IMR-90 (cell line): ENCODE measurements around the gene SLC25A30. TPM values are rescaled to one million over a fixed set of nuclear protein-coding genes. Genes with fewer than 3 reads are reported as not detected.

Source experiments
- ATAC-seq: fragments of 200-7000 bp; cut with Tn5 transposase; 2 replicates; pipeline ENCODE4 v1.9.1; 2020; ENCODE audit warnings: low read depth, mild to moderate bottlenecking, moderate library complexity
- BruUV-seq: library from RNA; stranded (reverse); fragments of 400-500 nt; replicated peaks from 2 replicates; lab custom pipeline; 2021; lab: Mats Ljungman, UMichigan
- CTCF ChIA-PET: fragments of 300-600 bp; formaldehyde crosslinking; extraction: SDS; loops from one replicate; lab custom pipeline; 2021; ENCODE audit warnings: antibody characterized with exemption; lab: Yijun Ruan, JAX
- POLR2A ChIA-PET: fragments of 300-600 bp; sonication (Branson Sonifier 250); formaldehyde crosslinking; loops from one replicate; lab custom pipeline; 2022; ENCODE audit warnings: antibody characterized with exemption; ENCODE audit not compliant: unreplicated experiment; lab: Charles Lee
- DNase-seq: peaks from one replicate; pipeline ENCODE4 v3.0.0; 2013
- H2AFZ ChIP-seq: replicated peaks from 2 replicates; pipeline ENCODE3; 2013; ENCODE audit warnings: low read length, mild to moderate bottlenecking; ENCODE audit not compliant: poor library complexity
- H2AK5ac ChIP-seq: 2 replicates; pipeline ENCODE4 v1.6.1; 2013; ENCODE audit warnings: low read depth, low read length, inconsistent platforms
- H2AK9ac ChIP-seq: replicated peaks from 2 replicates; pipeline ENCODE3; 2013; ENCODE audit warnings: mild to moderate bottlenecking, low read depth, low read length, moderate library complexity; ENCODE audit not compliant: poor library complexity
- H2BK120ac ChIP-seq: 2 replicates; pipeline ENCODE4 v1.6.1; 2013; ENCODE audit warnings: low read depth, low read length, inconsistent platforms
- H2BK15ac ChIP-seq: 3 replicates; pipeline ENCODE4 v1.6.1; 2013; ENCODE audit warnings: low read depth, low read length, inconsistent platforms
- H2BK20ac ChIP-seq: 2 replicates; pipeline ENCODE4 v1.6.1; 2013; ENCODE audit warnings: low read depth, mild to moderate bottlenecking, inconsistent platforms, low read length, moderate library complexity
- H2BK5ac ChIP-seq: 2 replicates; pipeline ENCODE4 v1.6.1; 2013; ENCODE audit warnings: mild to moderate bottlenecking, low read depth, low read length, inconsistent platforms; ENCODE audit not compliant: poor library complexity, severe bottlenecking
- H3K14ac ChIP-seq: replicated peaks from 2 replicates; pipeline ENCODE4 v1.6.1; 2013; ENCODE audit warnings: low read depth, low read length, inconsistent platforms
- H3K18ac ChIP-seq: 2 replicates; pipeline ENCODE4 v1.6.1; 2013; ENCODE audit warnings: low read depth, low read length, control low read depth
- H3K23ac ChIP-seq: 2 replicates; pipeline ENCODE4 v1.6.1; 2013; ENCODE audit warnings: low read depth, low read length, inconsistent platforms
- H3K27ac ChIP-seq: 2 replicates; pipeline ENCODE4 v1.5.1; 2013; ENCODE audit warnings: mild to moderate bottlenecking, control low read depth, low read length; ENCODE audit not compliant: insufficient read depth
- H3K27me3 ChIP-seq: 2 replicates; pipeline ENCODE4 v1.6.1; 2013; ENCODE audit warnings: low read length; ENCODE audit not compliant: control insufficient read depth, insufficient read depth
- H3K36me3 ChIP-seq: 2 replicates; pipeline ENCODE4 v1.6.1; 2013; ENCODE audit warnings: low read length, mixed read lengths; ENCODE audit not compliant: control insufficient read depth, insufficient read depth
- H3K4ac ChIP-seq: 2 replicates; pipeline ENCODE4 v1.6.1; 2013; ENCODE audit warnings: low read depth, low read length, inconsistent platforms
- H3K4me1 ChIP-seq: 2 replicates; pipeline ENCODE4 v1.6.1; 2013; ENCODE audit warnings: low read length, mixed read lengths; ENCODE audit not compliant: control insufficient read depth, insufficient read depth
- H3K4me2 ChIP-seq: 2 replicates; pipeline ENCODE4 v1.6.1; 2013; ENCODE audit warnings: low read depth, mild to moderate bottlenecking, control low read depth, low read length, moderate library complexity
- H3K4me3 ChIP-seq: 2 replicates; pipeline ENCODE4 v1.5.1; 2013; ENCODE audit warnings: low read depth, mild to moderate bottlenecking, control low read depth, low read length, moderate library complexity; ENCODE audit not compliant: insufficient read depth
- H3K56ac ChIP-seq: 2 replicates; pipeline ENCODE4 v1.6.1; 2013; ENCODE audit warnings: low read length, inconsistent platforms; ENCODE audit not compliant: insufficient read depth; ENCODE audit errors: extremely low read depth
- H3K79me1 ChIP-seq, 2 experiments: 2 replicates each; pipeline ENCODE4 v1.6.1; 2013; ENCODE audit warnings: low read length in 2 of 2, inconsistent platforms in 1 of 2, low read depth in 1 of 2
- H3K9ac ChIP-seq: 2 replicates; pipeline ENCODE4 v1.6.1; 2013; ENCODE audit warnings: low read depth, low read length, control low read depth
- H3K9me1 ChIP-seq: 2 replicates; pipeline ENCODE4 v1.6.1; 2013; ENCODE audit warnings: low read length, inconsistent platforms; ENCODE audit not compliant: insufficient read depth
- H3K9me3 ChIP-seq: 2 replicates; pipeline ENCODE4 v1.6.1; 2013; ENCODE audit warnings: low read length; ENCODE audit not compliant: control insufficient read depth, insufficient read depth
- H4K20me1 ChIP-seq: 2 replicates; pipeline ENCODE4 v1.6.1; 2013; ENCODE audit warnings: low read length, inconsistent platforms; ENCODE audit not compliant: insufficient read depth
- H4K5ac ChIP-seq: 2 replicates; pipeline ENCODE4 v1.6.1; 2013; ENCODE audit warnings: mild to moderate bottlenecking, low read depth, low read length, control low read depth
- H4K8ac ChIP-seq, 2 experiments: 2 replicates each; pipeline ENCODE4 v1.6.1; 2013; ENCODE audit warnings: low read depth in 2 of 2, low read length in 2 of 2, control low read depth in 1 of 2, inconsistent platforms in 1 of 2
- H4K91ac ChIP-seq: 2 replicates; pipeline ENCODE4 v1.6.1; 2013; ENCODE audit warnings: low read depth, low read length, inconsistent platforms; ENCODE audit not compliant: insufficient read depth
- BHLHE40 ChIP-seq: fragments of 150-350 bp; IDR thresholded peaks from 2 replicates; pipeline ENCODE4 v1.6.1; 2016; ENCODE audit warnings: mild to moderate bottlenecking, low read depth, low read length
- CEBPB ChIP-seq: IDR thresholded peaks from 2 replicates; pipeline ENCODE4 v1.6.1; 2012; ENCODE audit warnings: low read depth, low read length, improper control_type of control experiment
- CHD1 ChIP-seq: IDR thresholded peaks from 2 replicates; pipeline ENCODE4 v1.6.1; 2012; ENCODE audit warnings: low read depth, low read length, improper control_type of control experiment
- CTCF ChIP-seq: conservative IDR thresholded peaks from 2 replicates; pipeline ENCODE4 v1.5.1; 2012; ENCODE audit warnings: mild to moderate bottlenecking, low read depth, low read length, improper control_type of control experiment
- ELK1 ChIP-seq: fragments of 150-350 bp; IDR thresholded peaks from 2 replicates; pipeline ENCODE4 v1.6.1; 2016; ENCODE audit warnings: low read depth, mild to moderate bottlenecking, low read length, moderate library complexity, borderline replicate concordance
- FOS ChIP-seq: fragments of 150-350 bp; IDR thresholded peaks from 2 replicates; pipeline ENCODE4 v1.6.1; 2016; ENCODE audit warnings: low read depth, low read length
- MAFK ChIP-seq: IDR thresholded peaks from 2 replicates; pipeline ENCODE4 v1.6.1; 2012; ENCODE audit warnings: low read depth, low read length, improper control_type of control experiment
- MAZ ChIP-seq: IDR thresholded peaks from 2 replicates; pipeline ENCODE4 v1.6.1; 2012; ENCODE audit warnings: low read depth, mild to moderate bottlenecking, low read length, improper control_type of control experiment, moderate library complexity, borderline replicate concordance
- MXI1 ChIP-seq: IDR thresholded peaks from 2 replicates; pipeline ENCODE4 v1.6.1; 2012; ENCODE audit warnings: low read depth, mild to moderate bottlenecking, low read length, moderate library complexity, borderline replicate concordance
- NFE2L2 ChIP-seq: fragments of 150-350 bp; IDR thresholded peaks from 2 replicates; pipeline ENCODE4 v1.6.1; 2016; ENCODE audit warnings: low read depth, mild to moderate bottlenecking, low read length
- POLR2A ChIP-seq: IDR thresholded peaks from 2 replicates; pipeline ENCODE4 v1.6.1; 2012; ENCODE audit warnings: mild to moderate bottlenecking, low read depth, low read length
- RAD21 ChIP-seq: IDR thresholded peaks from 2 replicates; pipeline ENCODE4 v1.6.1; 2012; ENCODE audit warnings: low read length, improper control_type of control experiment
- RCOR1 ChIP-seq: IDR thresholded peaks from 2 replicates; pipeline ENCODE4 v1.6.1; 2012; ENCODE audit warnings: mild to moderate bottlenecking, low read length, improper control_type of control experiment; ENCODE audit not compliant: insufficient replicate concordance
- RFX5 ChIP-seq: IDR thresholded peaks from 2 replicates; pipeline ENCODE4 v1.8.0; 2012; ENCODE audit warnings: low read depth, mild to moderate bottlenecking, low read length, moderate library complexity
- SMC3 ChIP-seq: fragments of 150-350 bp; IDR thresholded peaks from 2 replicates; pipeline ENCODE4 v1.6.1; 2016; ENCODE audit warnings: low read depth, mild to moderate bottlenecking, antibody characterized with exemption, low read length, moderate library complexity
- USF2 ChIP-seq: fragments of 150-350 bp; IDR thresholded peaks from 2 replicates; pipeline ENCODE4 v1.6.1; 2017; ENCODE audit warnings: mild to moderate bottlenecking, antibody characterized with exemption, low read length, low read depth
- WGBS, 2 experiments: methylation state at CpG; one replicate each; pipeline versions ENCODE4 v1.1.5 to v1.1.7; 2013; ENCODE audit warnings: missing lambda C conversion rate in 2 of 2; ENCODE audit not compliant: insufficient read length in 1 of 2; ENCODE audit errors: extremely low coverage in 2 of 2; 5-methylcytosine and 5-hydroxymethylcytosine counted together
- dilution Hi-C: fragments of 300-500 bp; cut with HindIII; formaldehyde crosslinking; loops from one replicate; pipeline ENCODE4 v1.14.3; 2018; ENCODE audit warnings: low sequenced_read_pairs; ENCODE audit not compliant: unreplicated experiment
- in situ Hi-C: fragments of 300-500 bp; cut with MboI; formaldehyde crosslinking; loops from 3 replicates; pipeline ENCODE4 v1.14.3; 2019; ENCODE audit warnings: low sequenced_read_pairs, inconsistent platforms, mixed read lengths
- intact Hi-C: fragments of 100-400 bp; cut with micrococcal nuclease; formaldehyde crosslinking; loops from 2 replicates; pipeline ENCODE4 v1.10.0; 2022
- polyA plus RNA-seq, 3 experiments: library from polyadenylated mRNA; depleted of rRNA; stranded (reverse); fragments of >200 nt; gene quantifications; 2 replicates each; pipeline ENCODE4 v1.2.3, GENCODE V29; 2012; ENCODE audit warnings: low replicate concordance in 1 of 3
- total RNA-seq: library from RNA; depleted of rRNA; stranded (reverse); fragments of >200 nt; gene quantifications from 2 replicates; pipeline ENCODE4 v1.2.3, GENCODE V29; 2012

The SLC25A30 gene
- total and polyA plus RNA-seq, 2 of the 4 experiments (the other 2 are of a cell fraction) = 9.9 to 19.4 TPM

GRCh38 chr13:45447050-45447661, 29.0 kb upstream of the SLC25A30 start:
- in situ Hi-C loops (no loop called here), intact Hi-C loops (no loop called here), dilution Hi-C loops (no loop called here)
- no peak overlapping the region for H2AFZ ChIP-seq
- peaks cover 10% of the 10 kb centered on the region for H3K27me3 ChIP-seq
- no peak overlapping the region for H2BK5ac ChIP-seq
- no peaks in the 10 kb centered on the region for H3K4me1 ChIP-seq
- ChIA-PET CTCF (no interaction called here), POLR2A (no interaction called here)
- no peak for DNase-seq
- no peak overlapping the region for H3K56ac ChIP-seq
- no peak overlapping the region for H2BK20ac ChIP-seq
- WGBS, 2 experiments = 50% methylated on average over 4 of the region's 9 CpGs; no CpG with 5 or more reads in 1 of the 2 experiments
- H3K36me3 ChIP-seq = no peaks in the 10 kb centered on the region
- no peak for ATAC-seq
- H3K4me3 ChIP-seq = no peak overlapping the region
- no peak overlapping the region for H2AK9ac ChIP-seq
- H4K20me1 ChIP-seq = no peaks in the 10 kb centered on the region
- no peak overlapping the region for H3K4me2 ChIP-seq
- no peak overlapping the region for H3K9ac ChIP-seq
- H3K23ac ChIP-seq = no peak overlapping the region
- BruUV-seq = no TSS peak
- no peak overlapping the region for H2AK5ac ChIP-seq
- no peak for TF ChIP-seq NFE2L2
- TF ChIP-seq MAZ = no peak
- TF ChIP-seq RFX5 = no peak
- TF ChIP-seq MAFK = no peak
- no peak for TF ChIP-seq POLR2A
- no peak for TF ChIP-seq RAD21
- TF ChIP-seq BHLHE40 = no peak
- TF ChIP-seq RCOR1 = no peak
- TF ChIP-seq USF2 = no peak
- no peak for TF ChIP-seq SMC3
- TF ChIP-seq CTCF = no peak
- no peak for TF ChIP-seq FOS
- TF ChIP-seq MXI1 = no peak
- no peak for TF ChIP-seq ELK1
- no peak for TF ChIP-seq CHD1
- no peak for TF ChIP-seq CEBPB
- no peaks in the 10 kb centered on the region for H3K9me3 ChIP-seq
- H4K5ac ChIP-seq = no peak overlapping the region
- no peak overlapping the region for H3K18ac ChIP-seq
- H3K14ac ChIP-seq = no peak overlapping the region
- H3K4ac ChIP-seq = no peak overlapping the region
- no peaks in the 10 kb centered on the region for H3K9me1 ChIP-seq
- no peak overlapping the region for H2BK120ac ChIP-seq
- no peak overlapping the region for H2BK15ac ChIP-seq
- H4K91ac ChIP-seq = no peak overlapping the region
- H3K27ac ChIP-seq = no peak overlapping the region
- no peaks in the 10 kb centered on the region for H3K79me1 ChIP-seq
- no peak overlapping the region for H4K8ac ChIP-seq
